Sigmoid colon (tissue), 4 donors: ENCODE measurements around the gene POLR2M.

ENCODE experiments used
- EP300 ChIP-seq, 4 donors: sonication (generic); formaldehyde crosslinking; IDR thresholded peaks; one replicate each; pipeline ENCODE4 v1.6.1; 2017; ENCODE audit warnings: antibody characterized with exemption in 4 of 4
- POLR2A ChIP-seq, 2 donors: fragments of 450-650 bp; IDR thresholded peaks; one replicate each; pipeline ENCODE4 v1.6.1; 2016; ENCODE audit warnings: antibody characterized with exemption in 2 of 2, mild to moderate bottlenecking in 2 of 2, moderate library complexity in 2 of 2
- POLR2AphosphoS5 ChIP-seq, 4 donors: sonication (generic); formaldehyde crosslinking; IDR thresholded peaks; one replicate each; pipeline ENCODE4 v1.6.1; 2017; ENCODE audit warnings: antibody characterized with exemption in 4 of 4
- TF ChIP-seq, protein P1 (sequence below), 4 experiments: fragments of 450-650 bp in 3 of 4; fragments of 200-600 bp in 1 of 4; IDR thresholded peaks; one replicate each; pipeline ENCODE4 v1.5.1; 2016 to 2019; ENCODE audit warnings: antibody characterized with exemption in 4 of 4, mild to moderate bottlenecking in 3 of 4, moderate library complexity in 2 of 4

DNA sequence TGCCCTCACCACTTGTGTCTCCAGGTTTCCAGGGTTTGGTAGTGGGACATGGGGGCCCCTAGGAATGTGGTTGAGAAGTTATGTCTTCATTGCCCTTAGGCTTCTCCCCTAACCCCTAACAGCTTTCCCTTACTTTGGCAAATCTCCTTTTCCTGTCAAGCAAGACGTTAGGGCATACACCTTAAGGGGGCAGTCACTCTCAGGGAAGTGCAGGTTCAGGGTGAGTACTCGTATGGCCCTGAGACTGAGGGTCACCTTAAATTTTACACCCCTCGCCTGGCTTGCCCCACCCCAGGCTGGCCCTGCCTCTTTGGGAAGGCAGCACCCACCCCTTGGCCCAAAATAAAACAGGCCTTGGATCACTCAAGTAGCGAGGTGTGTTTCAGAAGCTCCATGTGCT lies 33.5 kb downstream of the POLR2M start:
- TF ChIP-seq, protein P1, sequence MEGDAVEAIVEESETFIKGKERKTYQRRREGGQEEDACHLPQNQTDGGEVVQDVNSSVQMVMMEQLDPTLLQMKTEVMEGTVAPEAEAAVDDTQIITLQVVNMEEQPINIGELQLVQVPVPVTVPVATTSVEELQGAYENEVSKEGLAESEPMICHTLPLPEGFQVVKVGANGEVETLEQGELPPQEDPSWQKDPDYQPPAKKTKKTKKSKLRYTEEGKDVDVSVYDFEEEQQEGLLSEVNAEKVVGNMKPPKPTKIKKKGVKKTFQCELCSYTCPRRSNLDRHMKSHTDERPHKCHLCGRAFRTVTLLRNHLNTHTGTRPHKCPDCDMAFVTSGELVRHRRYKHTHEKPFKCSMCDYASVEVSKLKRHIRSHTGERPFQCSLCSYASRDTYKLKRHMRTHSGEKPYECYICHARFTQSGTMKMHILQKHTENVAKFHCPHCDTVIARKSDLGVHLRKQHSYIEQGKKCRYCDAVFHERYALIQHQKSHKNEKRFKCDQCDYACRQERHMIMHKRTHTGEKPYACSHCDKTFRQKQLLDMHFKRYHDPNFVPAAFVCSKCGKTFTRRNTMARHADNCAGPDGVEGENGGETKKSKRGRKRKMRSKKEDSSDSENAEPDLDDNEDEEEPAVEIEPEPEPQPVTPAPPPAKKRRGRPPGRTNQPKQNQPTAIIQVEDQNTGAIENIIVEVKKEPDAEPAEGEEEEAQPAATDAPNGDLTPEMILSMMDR (IDR thresholded peaks at IDR 0.05): no peak
- TF ChIP-seq EP300 (IDR thresholded peaks at IDR 0.05) (no peak), POLR2A (IDR thresholded peaks at IDR 0.05) (no peak), POLR2AphosphoS5 (IDR thresholded peaks at IDR 0.05) (no peak)
